ENCODE data around the gene TYMP.

TYMP gene

GRCh38 chr22:50564289-50564688, 34.5 kb upstream of the TYMP start:
- DNase-seq (ENCODE audit: low read depth, low spot score) = no peak
- no peak overlapping the region for H3K4me3 ChIP-seq (ENCODE audit: low read length)

- no peak for DNase-seq (ENCODE audit: low read depth, low spot score)
- peak overlapping the region; percentile 79 for H3K4me3 ChIP-seq (ENCODE audit: low read length)
These were observed 33.8 kb upstream of the TYMP start for GRCh38 chr22:50563413-50564160.

GRCh38 chr22:50562523-50563412, 33.0 kb upstream of the TYMP start, which contains the start of gene SYCE3:
SYCE3 (minus strand) TSS chr22:50562919; CDS start chr22:50556405, 6,514 bp downstream.
- peak within 1 kb of the TSS; percentile 79 for H3K4me3 ChIP-seq (ENCODE audit: low read length)
- DNase-seq (ENCODE audit: low read depth, low spot score) = peak; percentile 87

- DNase-seq (ENCODE audit: low read depth, low spot score) = no peak
These were observed 31.9 kb upstream of the TYMP start for GRCh38 chr22:50561401-50562358.

GRCh38 chr22:50560034-50560433, 30.2 kb upstream of the TYMP start:
- DNase-seq (ENCODE audit: low read depth, low spot score) = no peak
- H3K4me3 ChIP-seq (ENCODE audit: low read length) = no peak overlapping the region

More at GRCh38 chr22:50561401-50562358, 31.9 kb upstream of the TYMP start:
- H3K4me3 ChIP-seq (ENCODE audit: low read length) = no peak overlapping the region

- DNase-seq (ENCODE audit: low read depth, low spot score) = no peak
- no peak overlapping the region for H3K4me3 ChIP-seq (ENCODE audit: low read length)
These were observed 26.9 kb upstream of the TYMP start for GRCh38 chr22:50556703-50557102.

- no peak overlapping the region for H3K4me3 ChIP-seq (ENCODE audit: low read length)
- DNase-seq (ENCODE audit: low read depth, low spot score) = no peak
These were observed 23.5 kb upstream of the TYMP start for GRCh38 chr22:50553310-50553709.

- no peak for DNase-seq (ENCODE audit: low read depth, low spot score)
- no peak overlapping the region for H3K4me3 ChIP-seq (ENCODE audit: low read length)
These were observed 21.4 kb upstream of the TYMP start for GRCh38 chr22:50551160-50551752.

GRCh38 chr22:50550395-50550794, 20.6 kb upstream of the TYMP start:
- no peak for DNase-seq (ENCODE audit: low read depth, low spot score)
- no peak overlapping the region for H3K4me3 ChIP-seq (ENCODE audit: low read length)

- DNase-seq (ENCODE audit: low read depth, low spot score) = no peak
- no peak overlapping the region for H3K4me3 ChIP-seq (ENCODE audit: low read length)
These were observed 19.3 kb upstream of the TYMP start for GRCh38 chr22:50548921-50549790.

GRCh38 chr22:50548040-50548920, 18.5 kb upstream of the TYMP start:
- H3K4me3 ChIP-seq (ENCODE audit: low read length) = no peak overlapping the region
- no peak for DNase-seq (ENCODE audit: low read depth, low spot score)

- no peak for DNase-seq (ENCODE audit: low read depth, low spot score)
- no peak overlapping the region for H3K4me3 ChIP-seq (ENCODE audit: low read length)
These were observed 17.6 kb upstream of the TYMP start for GRCh38 chr22:50547263-50547985.

GRCh38 chr22:50546326-50547262, 16.8 kb upstream of the TYMP start:
- H3K4me3 ChIP-seq (ENCODE audit: low read length) = no peak overlapping the region
- no peak for DNase-seq (ENCODE audit: low read depth, low spot score)

- no peak within 1 kb of the TSS for H3K4me3 ChIP-seq (ENCODE audit: low read length)
- DNase-seq (ENCODE audit: low read depth, low spot score) = no peak
These were observed 15.9 kb upstream of the TYMP start, which contains the start of gene KLHDC7B for GRCh38 chr22:50545522-50546325. KLHDC7B (plus strand) TSS chr22:50545899; CDS start chr22:50546244, 345 bp downstream.

All from Jurkat, Clone E6-1 (cell line).